HG03060 (cell line): ENCODE measurements around the gene FMO2.

ENCODE experiments used
- ATAC-seq: cut with Tn5 transposase; IDR thresholded peaks from one replicate; pipeline ENCODE4 v1.9.1; 2021; ENCODE audit warnings: low read depth, moderate number of reproducible peaks; ENCODE audit not compliant: unreplicated experiment

FMO2 gene

DNA sequence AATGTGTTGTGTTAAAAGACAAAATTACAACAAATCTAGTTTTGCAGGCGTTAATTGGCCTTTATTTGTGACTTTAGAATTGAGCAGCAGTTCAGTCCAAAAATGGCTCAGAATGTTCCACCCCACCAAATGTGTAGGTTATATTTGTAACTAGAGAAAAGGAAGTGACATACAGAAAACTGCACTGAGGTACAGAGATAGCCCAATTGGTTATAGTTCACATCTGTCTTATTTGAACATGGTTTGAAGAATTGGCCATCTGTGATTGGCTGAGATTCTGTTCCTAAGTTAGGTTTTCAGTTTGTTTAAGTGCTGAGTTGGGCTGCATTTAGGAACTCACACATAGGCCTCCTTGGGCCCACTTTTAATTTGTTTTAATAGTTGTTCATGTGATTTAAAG lies 12.0 kb upstream of the FMO2 start:
- ATAC-seq, result peak; percentile 49

DNA sequence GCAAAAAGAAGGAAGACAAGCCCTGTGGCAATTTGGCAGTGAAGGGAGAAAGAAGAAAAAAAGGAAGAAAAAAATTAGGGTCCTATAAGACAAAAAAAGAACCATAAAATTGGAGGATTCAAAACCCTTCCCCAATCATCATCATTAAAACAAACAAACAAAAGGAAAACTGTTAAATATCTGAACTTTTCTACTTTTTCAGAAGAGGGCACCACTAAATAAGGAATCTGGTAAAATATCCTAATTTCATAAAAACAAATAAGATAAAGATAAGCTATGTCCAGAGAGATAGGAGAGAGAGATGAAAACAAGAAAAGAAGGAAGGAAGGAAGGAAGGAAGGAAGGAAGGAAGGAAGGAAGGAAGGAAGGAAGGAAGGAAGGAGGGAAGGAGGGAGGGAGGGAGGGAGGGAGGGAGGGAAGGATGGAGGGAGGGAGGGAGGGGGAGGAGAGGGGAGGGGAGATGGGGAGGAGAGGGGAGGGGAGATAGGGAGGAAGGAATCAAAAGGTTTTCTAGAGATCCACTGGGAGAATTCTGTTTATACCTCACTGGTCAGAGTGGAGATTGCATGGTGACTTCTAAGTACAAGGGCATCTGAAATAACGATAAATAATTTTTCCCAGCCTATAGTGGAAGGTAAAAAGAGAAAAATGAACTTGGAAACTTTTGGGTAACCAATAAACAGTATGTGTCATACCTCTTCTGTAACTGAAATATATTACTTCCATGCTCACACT lies 10.4 kb upstream of the FMO2 start:
- ATAC-seq, result no peak

GRCh38 chr1:171177261-171177660 lies 7.8 kb upstream of the FMO2 start:
- no peak for ATAC-seq

- no peak for ATAC-seq
Measured at GRCh38 chr1:171179318-171180227, 5.5 kb upstream of the FMO2 start.

GRCh38 chr1:171180670-171181069 lies 4.4 kb upstream of the FMO2 start:
- no peak for ATAC-seq

DNA sequence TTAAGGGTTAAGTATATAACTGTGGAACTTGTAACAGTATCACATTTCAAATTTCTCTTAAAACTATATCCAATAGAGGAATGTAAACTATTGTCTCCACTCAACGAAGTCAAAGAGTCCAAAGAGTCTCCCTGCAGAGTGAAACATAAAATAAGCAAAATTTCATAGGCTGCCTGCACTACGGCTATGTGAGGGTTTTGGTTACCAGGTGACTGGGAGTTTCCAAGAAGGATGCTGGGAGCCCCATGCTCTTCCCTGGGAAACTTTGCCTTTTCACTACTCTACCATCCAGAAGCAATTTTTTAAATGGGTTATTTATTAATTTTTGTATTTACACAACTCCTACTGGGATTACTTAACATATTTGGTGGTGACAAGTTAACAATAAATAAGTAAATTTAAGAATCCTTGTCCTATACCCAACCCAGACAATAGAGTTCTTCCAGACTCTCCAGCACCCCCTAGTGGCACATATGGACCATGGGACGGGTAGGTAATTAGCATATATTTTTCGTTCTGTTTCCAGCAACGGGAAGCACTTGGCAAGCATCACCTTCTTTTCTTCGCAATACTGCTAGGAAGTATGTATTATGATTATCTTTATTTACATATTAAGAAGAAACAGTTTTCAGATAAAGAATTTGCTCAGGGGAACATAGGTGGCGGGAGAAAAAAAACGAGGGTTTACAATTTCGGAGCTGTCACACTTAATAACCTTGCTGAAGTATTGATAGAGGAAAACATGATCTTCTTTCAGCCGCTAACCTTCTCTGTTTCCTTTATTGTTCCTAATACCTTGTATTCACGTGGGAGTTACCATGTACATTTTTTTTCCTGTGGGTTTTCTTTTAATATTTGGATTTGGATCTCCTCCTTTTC lies 3.5 kb downstream of the FMO2 start:
- ATAC-seq, result no peak

DNA sequence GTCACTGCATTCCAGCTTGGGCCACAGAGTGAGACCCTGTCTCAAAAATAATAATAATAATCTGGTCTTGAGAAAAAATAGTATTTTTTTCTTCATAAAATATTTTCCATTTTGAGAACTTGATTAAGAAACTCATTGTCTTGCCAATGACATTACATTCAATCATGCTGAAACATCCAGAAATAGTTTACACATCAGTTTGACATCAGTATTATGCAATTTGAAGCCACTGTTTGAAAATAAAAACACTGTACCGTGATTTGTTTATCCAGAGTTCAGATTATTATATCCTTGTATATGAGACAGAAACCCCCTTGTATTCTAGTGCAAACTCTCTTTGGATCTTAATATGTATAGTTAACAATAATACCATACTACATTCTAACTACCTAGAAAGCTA lies 6.9 kb downstream of the FMO2 start:
- ATAC-seq, result no peak

DNA sequence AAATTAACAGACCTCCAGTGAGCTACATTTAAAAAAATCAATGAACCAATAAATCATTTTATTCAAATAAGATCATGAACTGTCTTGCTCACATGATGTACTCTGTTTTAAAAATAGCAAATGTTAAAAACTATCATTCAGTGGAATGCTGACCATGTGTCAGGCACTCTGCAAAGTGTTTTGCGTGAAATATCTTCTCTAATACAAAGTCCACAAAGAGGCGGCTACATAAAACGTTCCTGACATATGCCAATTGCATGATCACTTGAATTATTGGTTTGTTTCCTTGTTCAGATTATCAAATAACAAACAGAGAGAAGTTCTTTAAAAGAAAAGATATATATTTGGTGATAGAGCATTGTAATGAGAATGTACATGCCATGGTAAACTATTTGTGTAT lies 10.7 kb downstream of the FMO2 start:
- no peak for ATAC-seq

- ATAC-seq, result no peak
Measured at GRCh38 chr1:171196351-171196750, 11.3 kb downstream of the FMO2 start.

GRCh38 chr1:171198081-171198480 lies 13.0 kb downstream of the FMO2 start:
- ATAC-seq, result no peak

- no peak for ATAC-seq
Measured at GRCh38 chr1:171204296-171204695, 19.2 kb downstream of the FMO2 start.

DNA sequence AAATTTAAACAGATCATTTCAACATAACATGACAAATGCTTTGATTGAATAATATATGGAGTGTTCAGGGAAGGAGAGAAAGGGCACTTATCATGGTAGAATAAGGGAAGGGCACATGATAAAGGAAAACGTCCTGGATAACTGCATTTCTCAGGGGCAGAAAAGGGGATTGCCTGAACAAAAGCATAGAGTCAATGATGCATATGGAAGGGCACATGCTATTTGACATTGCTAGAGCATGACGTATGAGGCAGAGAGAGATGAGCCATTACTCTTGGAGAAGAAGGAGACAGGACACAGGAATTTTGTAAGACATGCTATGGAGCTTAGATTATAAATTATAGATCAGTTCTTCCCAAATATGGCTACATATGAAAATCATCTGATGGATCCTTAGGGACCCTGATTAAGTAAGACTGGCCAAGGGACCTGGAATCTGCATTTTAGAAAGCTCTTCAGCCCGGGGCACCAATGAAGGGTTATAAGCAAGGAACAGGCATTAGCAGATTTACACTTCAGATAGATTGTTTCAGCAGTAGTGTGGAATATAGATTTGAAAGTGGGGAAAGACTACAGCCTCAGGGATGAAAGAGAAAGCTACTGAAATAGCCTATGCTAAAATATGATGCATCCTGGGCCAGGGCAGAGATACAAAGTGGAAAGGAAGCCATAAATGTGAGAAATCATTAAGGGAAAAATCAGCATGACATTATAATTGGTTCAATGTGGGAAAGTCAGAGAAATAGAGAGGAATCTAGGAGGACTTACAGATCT lies 21.3 kb downstream of the FMO2 start:
- ATAC-seq, result no peak

- no peak for ATAC-seq
Measured at GRCh38 chr1:171206978-171207355, 21.9 kb downstream of the FMO2 start.

- ATAC-seq, result no peak
Measured at GRCh38 chr1:171207377-171207776, 22.3 kb downstream of the FMO2 start.

DNA sequence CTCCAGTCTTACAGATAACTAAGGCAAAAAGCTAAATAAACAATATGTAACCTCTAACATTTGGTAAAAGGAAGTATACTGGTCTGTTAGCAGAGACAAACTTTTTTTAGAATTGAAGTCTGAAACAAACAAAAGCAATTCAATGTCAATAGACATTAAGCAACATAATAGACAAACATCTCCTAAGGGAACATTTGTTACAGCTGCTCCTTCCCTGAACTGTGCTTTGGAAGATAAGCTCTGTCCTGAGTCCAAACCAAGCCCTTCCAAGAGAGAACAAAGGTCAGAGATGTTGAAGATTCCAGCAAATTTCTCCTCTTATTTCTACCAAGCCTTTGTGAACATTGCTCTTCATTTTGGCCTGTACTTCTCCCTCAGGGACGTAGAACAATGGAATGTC lies 25.3 kb downstream of the FMO2 start:
- ATAC-seq, result no peak

- ATAC-seq, result no peak
Measured at GRCh38 chr1:171212607-171213351, 27.7 kb downstream of the FMO2 start.

DNA sequence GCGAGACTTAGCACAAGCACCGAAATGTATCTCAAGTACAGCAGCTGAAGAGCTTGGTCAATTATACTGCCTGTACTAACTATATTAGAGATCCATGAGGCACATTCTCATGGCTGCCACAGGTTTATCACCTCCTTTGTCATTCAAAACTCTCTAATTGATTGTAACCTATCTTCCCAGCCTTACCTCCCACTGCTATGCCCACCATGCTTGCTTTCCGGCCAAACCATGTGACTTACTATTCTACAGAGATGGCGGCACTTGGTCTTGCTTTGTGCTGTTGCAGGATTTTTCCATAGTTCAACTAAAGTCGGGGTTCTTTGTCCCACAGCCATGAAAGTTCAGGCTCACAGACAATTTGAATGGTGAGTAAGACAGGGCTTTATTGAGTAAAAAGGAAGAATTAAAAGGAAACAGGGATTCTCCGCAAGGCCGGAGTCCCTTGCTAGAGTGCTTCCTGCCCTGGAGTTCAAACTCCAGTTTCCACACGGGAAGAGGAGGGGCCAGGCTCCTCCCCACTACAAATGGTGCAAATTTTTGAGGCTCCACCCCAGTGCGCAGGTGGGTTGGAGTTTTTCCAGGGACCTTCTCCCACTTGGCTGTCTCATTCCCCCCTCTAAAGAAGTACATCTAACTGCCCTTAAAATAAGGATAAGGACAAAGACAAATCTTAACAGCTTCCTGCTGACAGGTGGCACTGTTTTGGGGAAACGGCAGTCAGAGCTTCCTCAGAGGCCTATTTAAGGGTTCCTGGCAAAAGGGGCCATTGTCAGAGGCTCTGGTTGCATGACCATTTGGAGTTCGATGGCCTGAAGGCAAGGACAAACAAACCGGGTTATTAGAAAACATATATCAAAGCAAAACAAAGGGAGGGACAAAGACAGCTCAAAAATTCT lies 28.7 kb downstream of the FMO2 start:
- no peak for ATAC-seq

DNA sequence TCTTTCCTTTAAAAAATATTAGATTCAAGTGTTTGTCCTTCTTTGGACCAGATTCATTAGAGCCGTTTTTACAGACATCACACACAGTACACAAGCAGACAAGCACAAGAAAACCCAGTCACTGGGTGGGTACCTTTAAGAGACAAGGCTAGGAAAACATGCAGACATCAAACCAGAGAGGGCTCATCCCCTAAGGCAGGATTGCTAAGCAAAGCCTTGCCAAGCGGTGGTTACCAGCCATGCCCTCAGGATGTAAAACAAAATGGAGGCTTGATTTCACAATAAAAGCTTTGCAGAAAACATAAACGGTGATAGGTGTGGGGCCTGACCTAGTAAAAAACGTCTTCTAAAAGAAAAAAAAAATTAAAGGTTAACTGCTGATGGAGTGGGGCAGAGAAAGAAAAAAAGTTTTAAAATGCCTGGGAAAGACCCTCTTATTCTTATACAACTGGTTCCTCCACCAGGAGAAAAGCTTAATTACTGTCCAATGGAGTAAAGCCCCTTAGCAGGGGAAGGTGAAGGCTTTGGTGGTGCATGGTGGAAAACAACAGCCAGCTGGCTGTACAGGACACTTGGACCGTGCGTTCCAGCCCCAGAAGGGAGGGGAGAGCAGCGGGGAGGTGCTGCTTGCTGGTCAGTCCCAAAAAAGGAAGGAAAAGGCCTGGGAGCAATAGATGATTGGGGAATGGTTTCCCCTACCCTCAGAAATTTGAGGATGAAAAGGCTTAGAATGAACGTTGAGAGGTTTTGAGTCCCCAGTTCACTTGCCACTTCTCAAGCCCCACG lies 32.8 kb downstream of the FMO2 start:
- ATAC-seq, result no peak
